Thyroid gland (tissue), 4 donors: ENCODE results near the gene PRSS12.

Experiments used
- CTCF ChIP-seq, 6 experiments: fragments of 200-600 bp in 3 of 6; fragments of 450-650 bp in 3 of 6; sonication (generic) in 3 of 6; IDR thresholded peaks; one replicate each; pipeline ENCODE4 v1.5.1; 2016 to 2019; ENCODE audit warnings: antibody characterized with exemption in 6 of 6, mild to moderate bottlenecking in 2 of 6, inconsistent platforms in 1 of 6, moderate library complexity in 1 of 6
- POLR2A ChIP-seq, 2 donors: fragments of 450-650 bp; IDR thresholded peaks; one replicate each; pipeline ENCODE4 v1.6.1; 2017; ENCODE audit warnings: antibody characterized with exemption in 2 of 2, mild to moderate bottlenecking in 2 of 2, moderate library complexity in 1 of 2

- no peak for TF ChIP-seq POLR2A (IDR thresholded peaks at IDR 0.05)
- TF ChIP-seq CTCF (IDR thresholded peaks at IDR 0.05): peak in 5 of 6 experiments; percentile 43 to 84 (median 70)
Observed at GRCh38 chr4:118352843-118353533, at the start of gene PRSS12.
